GM19468 (cell line): ENCODE results near the gene MON1B.
"Not testable (repeated sequence)": the region's sequence is repeated elsewhere in the genome, so short reads cannot be mapped to it uniquely, and the experiment has no call there.

Source experiments
- ATAC-seq: cut with Tn5 transposase; IDR thresholded peaks from one replicate; pipeline ENCODE4 v1.9.1; 2021; ENCODE audit warnings: mild to moderate bottlenecking, moderate library complexity, moderate number of reproducible peaks; ENCODE audit not compliant: unreplicated experiment; ENCODE audit errors: extremely low read depth

Gene MON1B

DNA sequence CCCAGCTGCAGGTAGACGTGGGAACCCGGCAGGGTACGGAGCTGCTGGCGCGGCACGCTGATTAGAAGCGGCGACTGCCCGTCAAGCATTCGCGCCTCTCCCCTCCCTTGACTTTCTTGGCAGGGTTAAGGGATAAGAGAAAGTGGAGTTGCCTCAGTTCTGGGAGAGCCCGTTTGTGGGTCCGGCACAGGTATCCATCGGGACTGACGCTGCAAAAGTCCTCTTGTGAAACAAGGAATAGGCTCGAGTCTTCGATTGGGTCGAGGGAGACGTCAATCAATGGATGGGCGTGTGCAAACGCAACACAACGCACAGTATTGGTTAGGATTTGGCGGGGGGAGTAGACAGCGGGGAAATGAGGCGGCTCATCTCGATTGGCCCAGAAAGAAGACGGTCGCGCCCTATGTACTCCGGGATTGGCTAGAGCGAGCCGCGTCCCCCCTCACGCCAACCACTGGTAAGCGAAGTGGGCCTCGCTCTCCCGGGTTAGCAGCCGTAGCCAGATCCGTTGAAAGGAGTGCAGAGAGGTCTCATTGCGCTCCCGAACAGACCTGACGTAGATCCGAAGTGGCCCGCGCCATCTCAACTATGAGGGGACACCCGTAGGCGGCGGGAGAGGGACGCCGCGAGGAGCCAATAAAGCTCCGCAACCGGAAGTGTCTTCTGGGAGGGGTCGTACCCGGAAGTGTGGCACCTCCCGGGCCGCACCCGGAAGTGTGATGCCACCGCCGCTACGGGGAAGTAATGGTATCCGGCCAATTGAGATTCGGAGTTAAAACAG, at the start of gene MON1B:
TSS of gene MON1B (plus strand) at position 713 of the 781 bp plus-strand sequence. CDS start 296 bp downstream, outside the sequence.
- peak; percentile 95 for ATAC-seq

DNA sequence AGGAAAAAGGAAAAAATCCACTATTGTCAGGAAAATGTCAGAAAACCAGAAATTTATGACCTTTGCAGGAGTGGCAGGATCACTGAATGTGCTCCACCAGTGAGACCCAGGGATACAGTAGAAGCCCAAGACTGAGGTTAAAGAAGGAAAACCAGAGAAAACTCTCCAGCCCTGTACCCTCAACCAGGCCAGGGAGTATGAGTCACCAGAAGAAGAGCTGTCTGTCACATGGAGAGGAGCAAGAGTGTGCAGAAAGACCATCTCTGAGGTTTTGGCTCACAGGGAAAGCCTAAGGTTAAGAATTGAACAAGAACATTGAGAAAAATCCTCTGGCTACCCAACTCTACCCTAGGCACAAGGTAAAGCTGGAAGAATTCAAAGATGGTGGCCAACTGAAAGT, 47.6 kb upstream of the MON1B start:
- ATAC-seq, result no peak

DNA sequence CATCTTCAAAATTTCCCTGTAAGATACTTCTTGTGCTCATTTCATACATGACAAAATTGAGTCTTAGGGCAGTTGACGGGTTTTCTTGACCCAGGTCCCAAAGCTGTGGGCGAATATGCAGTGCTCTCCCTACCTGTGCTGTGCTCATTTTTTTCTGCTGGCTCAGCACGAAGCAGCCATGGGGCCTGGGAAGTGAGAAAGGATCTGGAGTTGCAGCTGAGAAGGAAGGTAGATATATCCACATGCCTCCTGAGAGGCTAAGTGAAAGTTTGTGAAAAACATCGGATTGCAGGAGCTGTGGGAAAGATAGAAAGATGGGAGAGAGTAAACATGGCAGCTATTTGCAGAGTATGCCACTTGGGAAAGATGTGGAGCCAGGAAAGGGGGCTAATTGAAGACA, 42.9 kb upstream of the MON1B start:
- ATAC-seq, result no peak

DNA sequence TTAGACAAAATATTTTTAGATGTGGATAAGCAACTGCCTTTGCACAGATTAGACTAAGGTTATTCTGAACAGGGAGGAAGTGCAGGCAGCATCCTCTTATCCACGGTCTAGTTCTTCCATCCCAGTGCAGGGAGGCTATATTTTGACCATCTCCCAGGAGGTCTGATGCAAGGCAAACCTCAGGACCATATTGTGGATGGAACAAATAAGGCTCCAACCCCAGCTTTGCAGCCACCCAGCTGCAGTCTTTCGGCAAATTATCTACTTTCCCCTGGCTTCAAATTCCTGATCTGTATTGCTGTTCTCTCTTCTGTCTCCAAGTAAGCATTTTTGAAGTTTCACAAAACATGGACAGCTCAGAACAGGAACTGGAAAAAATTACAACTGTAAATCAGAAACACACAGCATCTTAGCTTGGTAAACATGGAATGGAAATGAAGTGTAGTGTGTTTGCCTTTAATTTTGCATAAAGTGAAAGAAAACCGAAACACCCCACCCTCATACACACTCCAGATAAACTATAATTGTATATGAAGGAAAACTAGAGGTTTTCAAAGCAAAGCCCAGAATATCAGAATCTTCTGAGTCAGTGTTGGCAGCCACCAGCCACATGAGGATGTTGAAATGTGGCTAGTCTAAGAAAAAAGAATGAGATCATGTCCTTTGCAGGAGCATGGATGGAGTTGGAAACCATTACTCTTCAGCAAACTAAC, 33.5 kb upstream of the MON1B start:
- no peak for ATAC-seq

DNA sequence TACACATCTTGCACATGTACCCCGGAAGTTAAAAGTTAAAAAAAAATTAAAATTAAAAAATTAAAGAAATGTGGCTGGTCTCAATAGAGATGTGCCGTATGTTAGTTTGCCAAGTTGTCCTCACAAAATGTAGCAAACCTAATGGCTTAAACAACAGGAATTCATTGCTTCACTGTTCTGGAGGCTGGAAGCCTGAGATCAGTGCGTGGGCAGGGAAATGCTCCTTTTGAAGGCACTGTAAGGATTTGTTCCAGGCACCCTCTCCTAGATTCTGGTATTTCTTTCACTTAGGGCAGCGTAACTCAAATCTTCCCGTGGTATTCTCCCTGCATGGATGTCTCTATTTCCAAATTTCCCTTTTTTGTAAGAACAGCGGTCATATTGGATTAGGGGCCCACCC, 32.7 kb upstream of the MON1B start:
- no peak for ATAC-seq

DNA sequence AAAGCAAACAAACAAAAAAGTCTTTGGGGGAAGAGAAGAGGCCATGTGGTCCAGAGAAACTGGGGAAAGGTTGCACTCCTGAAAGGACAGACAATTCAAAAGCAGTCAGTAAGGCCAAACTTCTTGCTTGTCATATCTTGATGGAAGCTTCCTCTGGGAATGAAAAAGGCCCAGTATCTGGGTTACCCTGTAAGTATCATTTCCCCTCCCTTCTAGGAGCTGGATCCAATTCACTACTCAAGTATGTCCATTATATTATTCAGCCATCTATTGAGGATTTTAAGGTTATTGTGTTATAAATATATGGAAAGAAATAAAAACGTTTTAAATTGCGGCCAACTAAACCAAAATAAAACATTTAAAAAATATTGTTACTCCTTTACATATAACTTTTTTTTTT, 26.0 kb upstream of the MON1B start:
- ATAC-seq, result no peak

DNA sequence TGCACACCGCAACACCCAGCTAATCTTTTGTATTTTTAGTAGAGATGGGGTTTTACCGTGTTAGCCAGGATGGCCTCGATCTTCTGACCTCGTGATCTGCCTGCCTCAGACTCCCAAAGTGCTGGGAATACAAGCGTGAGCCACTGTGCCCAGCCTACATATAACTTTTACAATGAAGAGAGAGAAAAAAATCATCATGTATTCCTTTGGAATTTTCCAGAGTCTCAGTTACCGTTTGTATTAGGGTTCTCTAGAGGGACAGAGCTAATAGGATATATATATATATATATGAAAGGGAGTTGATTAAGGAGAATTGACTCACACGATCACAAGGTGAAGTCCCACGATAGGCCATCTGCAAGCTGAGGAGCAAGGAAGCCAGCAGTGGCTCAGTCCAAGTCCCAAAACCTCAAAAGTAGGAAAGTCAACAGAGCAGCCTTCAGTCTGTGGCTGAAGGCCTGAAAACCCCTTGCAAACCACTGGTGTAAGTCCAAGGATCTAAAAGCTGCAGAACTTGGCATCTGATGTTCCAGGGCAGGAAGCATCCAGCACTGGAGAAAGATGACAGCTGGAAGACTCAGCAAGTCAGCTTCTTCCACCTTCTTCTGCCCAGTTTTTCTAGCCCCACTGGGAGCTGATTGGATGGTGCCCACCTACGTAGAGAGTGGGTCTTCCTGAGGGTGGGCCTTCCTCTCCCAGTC, 25.3 kb upstream of the MON1B start:
- not testable (repeated sequence) for ATAC-seq

DNA sequence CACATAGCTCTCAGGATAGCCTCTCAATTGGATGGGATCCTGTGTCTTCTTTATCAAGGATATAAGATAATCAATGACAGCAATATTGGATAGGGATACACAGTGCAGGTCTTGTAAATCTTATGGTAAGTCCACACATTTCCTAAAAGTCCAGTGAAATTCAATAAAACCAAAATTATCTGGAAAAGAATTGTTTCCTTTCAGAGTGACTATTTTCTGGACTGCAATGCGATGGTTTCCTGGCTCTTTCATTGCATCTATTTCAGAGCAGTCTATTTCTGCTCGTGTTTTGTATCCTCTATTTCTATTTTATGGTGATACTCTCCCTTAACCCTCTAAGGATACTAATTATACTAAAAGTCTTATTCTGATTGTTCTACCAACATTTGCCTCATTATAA, 24.3 kb upstream of the MON1B start:
- ATAC-seq, result no peak

DNA sequence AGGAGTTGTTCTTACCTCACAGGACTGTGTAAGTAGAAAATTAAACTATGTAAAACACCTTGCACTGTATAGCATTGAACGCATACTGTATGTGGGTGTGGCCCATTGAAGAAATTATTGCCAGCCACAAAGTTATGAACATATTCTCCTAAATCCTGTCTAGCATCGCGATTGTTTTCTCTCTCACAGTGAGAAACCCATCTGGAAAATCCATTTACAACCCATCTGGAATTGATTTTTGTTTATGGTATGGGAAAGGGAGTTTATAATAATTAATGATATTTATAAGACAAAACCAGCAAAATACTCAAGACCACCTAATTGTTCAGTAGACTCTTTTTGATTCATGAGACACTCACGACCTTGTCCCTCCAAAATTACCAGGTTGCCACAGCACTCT, 22.1 kb upstream of the MON1B start:
- ATAC-seq, result no peak

DNA sequence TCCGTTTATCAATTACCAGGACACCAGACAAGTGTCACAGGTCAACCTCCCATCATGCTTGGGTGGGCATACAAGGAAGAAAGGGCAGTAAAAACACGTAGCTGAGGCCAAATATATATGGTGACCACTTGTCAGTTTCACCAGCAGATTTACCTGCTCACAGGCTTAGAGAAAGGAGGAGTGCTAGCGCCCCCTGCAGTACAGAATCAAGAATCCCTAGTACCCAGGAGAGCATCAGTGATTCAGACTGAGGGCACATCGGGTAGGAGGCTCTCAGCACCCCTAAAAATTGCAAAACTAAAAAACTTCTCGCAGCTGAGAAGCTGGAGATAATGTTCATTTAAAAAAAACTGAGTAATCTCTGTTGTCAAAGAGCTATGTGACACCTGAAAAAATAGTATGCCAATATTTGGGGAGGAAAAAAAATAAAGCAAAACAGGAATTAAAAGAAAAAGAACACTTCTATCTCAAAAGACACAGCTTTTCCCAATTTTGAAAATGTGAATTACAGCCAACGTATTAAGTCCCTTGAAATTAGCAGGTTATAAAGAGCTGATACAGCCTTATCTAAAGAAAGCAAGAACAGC, 21.2 kb upstream of the MON1B start:
- ATAC-seq, result no peak

DNA sequence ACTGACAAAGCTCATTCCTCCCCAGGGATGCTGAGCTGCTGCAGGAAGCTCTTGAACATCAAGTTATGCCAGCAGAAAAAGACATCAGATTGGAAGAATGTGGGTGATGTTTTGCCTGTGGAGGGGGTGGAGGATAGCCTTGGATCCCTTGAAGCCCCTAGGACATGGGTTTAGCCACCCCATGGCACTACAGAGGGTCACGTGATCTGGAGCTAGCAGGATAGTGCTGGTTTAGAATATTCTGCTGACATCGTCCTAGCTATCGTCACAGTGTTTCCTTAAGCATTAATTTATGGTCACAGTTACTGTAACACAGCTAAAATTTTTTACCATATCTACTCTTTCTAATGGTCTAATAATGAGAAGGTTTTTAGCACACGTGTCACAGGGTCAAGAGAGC, 20.2 kb upstream of the MON1B start:
- no peak for ATAC-seq

DNA sequence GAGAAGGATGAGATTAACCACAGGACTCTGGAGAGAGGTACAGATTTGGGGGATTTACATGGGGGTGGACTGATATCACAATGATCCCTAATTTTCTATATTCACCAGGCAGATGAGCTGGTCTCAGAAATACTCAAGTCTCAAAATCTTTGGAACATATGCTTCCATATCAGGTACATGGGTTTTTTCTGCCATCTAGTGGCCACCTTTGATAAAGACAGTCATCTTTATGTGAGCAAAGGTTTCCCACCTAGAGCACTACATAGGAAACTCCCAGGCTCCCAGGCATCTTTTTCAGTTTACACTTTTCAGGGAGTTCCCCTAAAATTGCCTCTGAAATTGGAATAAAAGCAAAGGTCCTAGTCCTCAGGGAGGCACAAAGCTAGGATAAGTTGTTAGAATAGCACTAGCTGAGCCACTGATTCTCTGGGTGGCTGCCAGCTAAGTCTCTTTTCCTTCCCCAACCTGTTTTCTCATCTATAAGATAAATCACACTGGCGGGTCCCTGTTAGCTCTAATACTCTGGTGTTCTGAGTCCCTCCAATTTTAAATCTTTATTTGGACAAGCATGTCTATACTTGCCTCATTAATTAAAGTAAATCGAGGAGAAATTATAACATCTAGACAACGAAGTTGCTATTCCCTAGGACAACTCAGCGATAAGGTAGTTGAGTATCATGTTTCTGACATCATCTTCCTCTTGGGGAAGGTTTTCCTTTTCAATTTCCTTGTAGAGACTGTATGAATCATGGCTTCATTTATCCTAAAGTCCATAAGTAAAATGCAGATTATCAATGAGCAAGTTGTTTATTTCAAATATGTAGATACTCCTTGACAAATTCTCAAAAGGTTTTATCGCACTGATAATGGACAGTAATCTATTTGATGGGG, 19.0 kb upstream of the MON1B start:
- peak; percentile 73 for ATAC-seq

DNA sequence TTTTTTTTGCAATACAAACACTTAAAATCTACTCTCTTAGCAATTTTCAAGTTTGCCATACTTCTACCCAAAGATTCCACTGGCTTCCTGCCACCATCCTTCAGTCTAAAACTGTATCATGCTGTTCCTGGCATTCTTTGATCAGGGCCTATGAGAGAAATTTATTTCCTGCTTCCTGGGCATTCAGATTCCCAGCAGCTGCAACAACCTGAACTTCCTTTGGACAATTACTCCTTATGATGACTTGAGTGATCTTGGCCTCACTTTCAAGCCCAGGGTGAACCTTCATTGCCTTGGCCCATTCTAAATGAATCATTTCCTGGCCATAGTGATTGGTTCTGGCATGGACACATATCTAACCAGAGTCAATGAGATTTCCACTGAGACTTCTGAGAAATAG, 18.0 kb upstream of the MON1B start:
- ATAC-seq, result no peak

DNA sequence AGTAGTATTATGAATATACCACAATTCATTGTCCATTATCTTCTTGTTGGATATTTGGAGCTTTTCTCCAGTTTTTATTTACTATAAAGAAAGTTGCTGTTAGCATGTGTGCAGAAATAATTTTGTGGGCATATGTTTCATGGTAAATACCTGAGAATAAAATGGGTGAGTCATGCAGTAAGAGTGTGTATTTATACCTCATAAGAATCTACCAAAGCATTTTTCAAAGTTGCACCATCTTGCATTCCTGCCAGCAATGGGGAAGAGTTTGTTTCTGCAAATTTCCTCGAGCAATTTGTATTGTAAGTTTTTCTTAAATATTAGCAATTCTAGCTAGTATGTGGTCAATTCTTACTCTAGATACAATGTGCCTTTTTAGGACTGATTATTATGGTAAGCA, 7.9 kb upstream of the MON1B start:
- ATAC-seq, result no peak

DNA sequence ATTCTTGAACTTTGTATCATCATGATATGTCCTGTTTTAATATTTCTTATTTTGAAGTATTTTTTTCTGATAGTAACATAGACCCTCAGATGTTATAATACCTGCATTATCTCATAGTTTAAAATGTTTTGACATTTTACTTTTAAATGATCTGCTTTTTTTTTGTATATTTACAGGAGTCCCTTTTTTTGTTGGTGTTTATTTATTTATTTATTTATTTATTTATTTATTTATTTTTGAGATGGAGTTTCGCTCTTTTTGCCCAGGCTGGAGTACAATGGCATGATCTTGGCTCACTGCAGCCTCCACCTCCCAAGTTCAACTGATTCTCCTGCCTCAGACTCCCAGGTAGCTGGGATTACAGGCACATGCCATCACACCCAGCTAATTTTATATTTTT, 4.7 kb upstream of the MON1B start:
- not testable (repeated sequence) for ATAC-seq

DNA sequence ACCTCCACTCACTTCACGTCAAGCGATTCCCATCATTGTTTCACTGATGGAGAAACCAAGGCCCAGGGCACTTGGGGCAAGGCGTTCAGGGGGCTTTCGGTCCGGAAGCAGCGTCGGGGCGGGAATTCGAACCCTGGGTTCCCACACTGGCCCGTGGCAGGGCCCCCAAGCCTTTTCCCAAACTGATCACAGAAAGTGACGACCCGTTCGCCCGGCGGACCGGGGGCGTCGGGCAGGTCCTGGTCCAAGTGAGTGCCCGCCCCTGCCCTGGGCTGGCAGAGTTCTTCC, 856 bp upstream of the MON1B start:
- ATAC-seq, result no peak

DNA sequence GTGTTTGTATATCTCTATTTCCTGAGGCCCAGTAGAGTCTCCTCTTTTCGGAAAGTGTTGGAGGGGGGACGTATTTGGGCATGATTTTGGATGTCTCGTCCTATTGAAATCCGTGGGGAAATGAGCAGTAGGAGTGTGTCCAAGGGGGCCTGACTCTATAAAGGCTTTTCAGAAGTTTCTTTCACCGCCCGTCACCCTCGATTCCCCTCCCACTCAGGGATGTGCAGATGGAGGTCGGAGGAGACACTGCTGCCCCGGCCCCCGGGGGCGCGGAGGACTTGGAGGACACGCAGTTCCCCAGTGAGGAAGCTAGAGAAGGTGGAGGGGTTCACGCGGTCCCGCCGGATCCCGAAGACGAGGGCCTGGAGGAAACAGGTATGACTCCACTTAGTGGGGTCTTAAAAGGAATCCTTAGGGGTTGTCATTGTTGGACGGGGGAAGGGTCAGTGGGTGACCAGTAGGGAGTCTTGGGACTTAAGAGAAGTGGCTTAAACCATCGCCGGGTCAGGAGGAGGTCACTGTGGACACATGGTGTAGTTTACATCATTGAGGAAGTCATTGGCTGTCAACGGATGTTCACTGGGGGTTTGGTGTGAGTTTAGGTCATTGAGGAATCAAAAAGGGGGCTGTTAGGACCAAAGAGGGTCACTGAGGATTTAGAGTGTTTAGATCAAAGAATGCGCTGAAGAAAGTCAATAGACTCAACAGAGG, 424 bp downstream of the MON1B start:
- no peak for ATAC-seq

DNA sequence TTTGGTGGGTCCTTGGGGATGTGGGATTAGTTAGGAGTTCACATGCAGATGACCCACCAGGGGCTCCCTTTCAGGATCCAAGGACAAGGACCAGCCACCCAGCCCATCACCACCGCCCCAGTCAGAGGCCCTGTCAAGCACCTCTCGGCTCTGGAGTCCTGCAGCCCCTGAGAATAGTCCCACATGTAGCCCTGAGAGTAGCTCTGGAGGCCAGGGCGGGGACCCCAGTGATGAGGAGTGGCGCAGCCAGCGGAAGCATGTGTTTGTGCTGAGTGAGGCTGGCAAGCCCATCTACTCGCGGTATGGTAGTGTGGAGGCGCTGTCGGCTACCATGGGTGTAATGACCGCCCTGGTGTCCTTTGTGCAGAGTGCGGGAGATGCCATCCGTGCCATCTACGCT, 2.4 kb downstream of the MON1B start:
- ATAC-seq, result no peak
